ENCODE measurements around the gene ZDHHC9. TPM values are rescaled to one million over a fixed set of nuclear protein-coding genes. Genes with fewer than 3 reads are reported as not detected.

Gene ZDHHC9
- total RNA-seq, 5 donors from 2014 or later (not counting 1 experiment from before 2014, with no cell fraction given) = 3.3 to 7.9 (median 7.3) TPM

DNA sequence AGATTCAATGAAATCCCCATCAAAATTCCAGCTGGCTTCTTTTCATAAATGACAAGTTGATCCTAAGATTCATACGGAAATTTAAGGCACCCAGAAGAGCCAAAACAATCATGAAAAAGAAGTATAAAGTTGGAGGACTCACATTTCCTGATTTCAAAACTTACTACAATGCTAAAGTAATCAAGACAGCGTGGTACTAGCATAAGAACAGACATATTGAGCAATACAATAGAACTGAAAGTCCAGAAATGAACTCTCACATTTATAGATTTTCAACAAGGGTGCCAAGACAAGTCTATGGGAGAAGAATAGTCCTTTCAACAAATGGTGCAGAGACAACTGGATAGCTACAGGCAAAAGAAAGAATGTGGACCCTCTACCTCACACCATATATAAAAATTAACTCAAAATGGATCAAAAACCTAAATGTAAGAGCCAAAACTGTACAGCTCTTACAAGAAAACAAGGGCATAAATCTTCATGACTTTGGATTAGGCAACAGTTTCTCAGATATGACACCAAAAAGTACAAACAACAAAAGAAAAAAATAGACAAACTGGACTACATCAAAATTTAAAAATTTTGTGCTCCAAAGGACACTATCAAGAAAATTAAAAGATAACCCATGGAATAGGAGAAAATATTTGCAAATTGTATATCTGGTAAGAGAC lies 35.4 kb downstream of the ZDHHC9 start:
- no peak for DNase-seq
- peaks cover 19% of the 10 kb centered on the region for H3K36me3 Mint-ChIP-seq
- peaks cover 7 to 20% (median 12%) of the 10 kb centered on the region in 3 donors for H3K4me1 Mint-ChIP-seq
- no CpG with 5 or more reads among the region's 2 CpGs for WGBS (ENCODE audit: insufficient coverage)
- peak overlapping the region in 1 of 2 donors; percentile 56 for H3K27ac Mint-ChIP-seq
- H3K27ac ChIP-seq (ENCODE audit: low read length) = no peak overlapping the region
- H3K36me3 ChIP-seq (ENCODE audit: control insufficient read depth in 2 of 2, extremely low read depth in 1 of 2, insufficient read depth in 1 of 2, low read length in 1 of 2) = peaks cover 0 to 2% of the 10 kb centered on the region in 2 donors
- CTCF ChIA-PET = no interaction called here
- ATAC-seq (replicated peaks in 1 of 4) = no peak
- POLR2A ChIA-PET = no interaction called here
- H3K4me1 ChIP-seq (ENCODE audit: control insufficient read depth in 1 of 2, extremely low read depth in 1 of 2, insufficient read depth in 2 of 2, low read length in 2 of 2) = no peaks in the 10 kb centered on the region
- H3K27me3 Mint-ChIP-seq = no peaks in the 10 kb centered on the region
- H3K4me3 ChIP-seq (ENCODE audit: control insufficient read depth in 1 of 2, extremely low read depth in 1 of 2, low read length in 1 of 2) = no peak overlapping the region
- no peaks in the 10 kb centered on the region for H3K9me3 ChIP-seq
- no peaks in the 10 kb centered on the region for H3K9me3 Mint-ChIP-seq
- H3K27me3 ChIP-seq (replicated peaks in 1 of 2; ENCODE audit: control insufficient read depth in 2 of 2, extremely low read depth in 1 of 2, insufficient read depth in 2 of 2, low read length in 1 of 2) = no peaks in the 10 kb centered on the region
- no peak overlapping the region for H3K4me3 Mint-ChIP-seq

DNA sequence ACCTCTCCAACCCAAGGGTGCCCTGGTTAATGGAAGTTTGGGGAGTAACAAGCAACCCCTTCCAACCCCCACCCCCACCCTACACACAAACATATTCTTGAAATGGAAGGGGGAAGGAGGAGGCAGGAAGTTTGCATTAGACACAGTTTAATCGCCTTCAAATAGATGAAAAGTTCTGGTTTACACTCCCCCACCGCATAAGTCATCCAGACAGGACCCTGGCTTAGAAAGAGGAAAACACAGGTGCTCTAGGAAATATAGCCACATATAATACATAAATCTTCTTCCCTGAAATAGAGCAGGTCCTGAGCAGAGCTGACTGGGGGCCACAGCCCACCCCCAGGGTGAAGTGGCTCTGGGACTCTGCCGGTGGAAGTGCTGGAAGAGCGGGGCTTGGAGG lies 38.9 kb downstream of the ZDHHC9 start:
- ChIA-PET CTCF (no interaction called here), POLR2A (no interaction called here)
- no peak overlapping the region for H3K4me3 ChIP-seq (ENCODE audit: control insufficient read depth in 1 of 2, extremely low read depth in 1 of 2, low read length in 1 of 2)
- Mint-ChIP-seq H3K4me1 (peaks cover 12 to 19% (median 14%) of the 10 kb centered on the region in 3 donors), H3K4me3 (no peak overlapping the region), H3K27ac (peak overlapping the region in 1 of 2 donors; percentile 8), H3K36me3 (peaks cover 11% of the 10 kb centered on the region), H3K9me3 (no peaks in the 10 kb centered on the region), H3K27me3 (no peaks in the 10 kb centered on the region)
- no peak for DNase-seq
- H3K36me3 ChIP-seq (ENCODE audit: control insufficient read depth in 2 of 2, extremely low read depth in 1 of 2, insufficient read depth in 1 of 2, low read length in 1 of 2) = no peaks in the 10 kb centered on the region
- ATAC-seq (replicated peaks in 1 of 4) = no peak
- H3K4me1 ChIP-seq (ENCODE audit: control insufficient read depth in 1 of 2, extremely low read depth in 1 of 2, insufficient read depth in 2 of 2, low read length in 2 of 2) = no peaks in the 10 kb centered on the region
- no peaks in the 10 kb centered on the region for H3K27me3 ChIP-seq (replicated peaks in 1 of 2; ENCODE audit: control insufficient read depth in 2 of 2, extremely low read depth in 1 of 2, insufficient read depth in 2 of 2, low read length in 1 of 2)
- WGBS (ENCODE audit: insufficient coverage) = 72% methylated on average over 2 of the region's 4 CpGs
- no peaks in the 10 kb centered on the region for H3K9me3 ChIP-seq
- no peak overlapping the region for H3K27ac ChIP-seq (ENCODE audit: low read length)

DNA sequence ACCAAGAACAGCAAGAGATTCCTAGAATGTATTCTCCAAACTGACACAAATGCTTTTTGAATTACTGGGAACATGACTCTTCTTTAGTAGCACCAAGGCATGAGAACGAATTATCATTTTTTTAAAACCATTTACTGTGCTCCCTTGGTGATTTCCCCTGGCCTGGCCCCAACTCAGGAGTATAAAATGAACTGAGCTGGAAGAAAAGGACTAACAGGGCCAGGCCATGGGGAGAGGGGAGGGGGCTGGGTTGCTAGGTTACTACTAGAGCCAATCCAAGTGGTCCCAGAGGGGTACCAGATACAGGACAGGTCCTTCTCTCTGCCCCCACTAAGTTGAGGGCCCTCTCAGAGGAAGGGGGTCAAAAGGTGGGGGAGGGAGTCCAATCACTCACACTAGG lies 40.8 kb downstream of the ZDHHC9 start:
- CTCF ChIA-PET = interaction anchor here in 1 of 2 donors (0.6 kb wide), 1 partner anchor 104 kb away, joined by 5 read pairs; no protein-coding TSS in a partner anchor
- peaks cover 0 to 6% of the 10 kb centered on the region in 2 experiments for H3K4me1 ChIP-seq (ENCODE audit: control insufficient read depth in 1 of 2, extremely low read depth in 1 of 2, insufficient read depth in 2 of 2, low read length in 2 of 2)
- no peaks in the 10 kb centered on the region for H3K9me3 ChIP-seq
- Mint-ChIP-seq H3K36me3 (peaks cover 5% of the 10 kb centered on the region), H3K4me3 (no peak overlapping the region), H3K4me1 (peaks cover 14 to 19% (median 16%) of the 10 kb centered on the region in 3 donors), H3K27me3 (peaks cover 0 to 7% of the 10 kb centered on the region in 2 donors), H3K27ac (no peak overlapping the region), H3K9me3 (no peaks in the 10 kb centered on the region)
- WGBS (ENCODE audit: insufficient coverage) = no CpG with 5 or more reads among the region's 1 CpG
- ATAC-seq (replicated peaks in 1 of 4) (no peak), DNase-seq (no peak)
- H3K4me3 ChIP-seq (ENCODE audit: control insufficient read depth in 1 of 2, extremely low read depth in 1 of 2, low read length in 1 of 2) = no peak overlapping the region
- no peak overlapping the region for H3K27ac ChIP-seq (ENCODE audit: low read length)
- POLR2A ChIA-PET = no interaction called here
- no peaks in the 10 kb centered on the region for H3K27me3 ChIP-seq (replicated peaks in 1 of 2; ENCODE audit: control insufficient read depth in 2 of 2, extremely low read depth in 1 of 2, insufficient read depth in 2 of 2, low read length in 1 of 2)
- H3K36me3 ChIP-seq (ENCODE audit: control insufficient read depth in 2 of 2, extremely low read depth in 1 of 2, insufficient read depth in 1 of 2, low read length in 1 of 2) = no peaks in the 10 kb centered on the region

DNA sequence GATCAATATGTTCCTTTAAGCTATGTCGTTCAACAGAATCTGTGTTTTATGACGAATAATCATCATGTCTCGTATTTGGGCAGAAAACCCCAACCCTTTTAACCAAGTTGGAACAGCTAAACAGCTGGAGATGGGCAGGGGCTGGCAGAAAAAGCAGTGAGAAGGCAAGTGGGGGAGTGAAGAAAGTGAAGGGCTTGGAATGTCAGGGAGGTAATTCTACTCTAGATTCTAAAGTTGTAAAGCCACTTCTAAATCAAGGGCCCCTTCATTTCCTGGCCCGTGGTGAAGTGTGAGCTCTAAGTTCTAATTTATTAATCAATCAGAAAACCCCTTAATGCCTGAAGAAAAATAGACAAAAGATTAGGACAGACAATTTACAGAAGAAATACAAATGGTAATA lies 43.5 kb downstream of the ZDHHC9 start:
- no CpG with 5 or more reads among the region's 4 CpGs for WGBS (ENCODE audit: insufficient coverage)
- no peak overlapping the region for H3K4me3 ChIP-seq (ENCODE audit: control insufficient read depth in 1 of 2, extremely low read depth in 1 of 2, low read length in 1 of 2)
- Mint-ChIP-seq H3K27me3 (peaks cover 0 to 7% of the 10 kb centered on the region in 2 donors), H3K4me3 (no peak overlapping the region), H3K4me1 (peaks cover 16 to 19% (median 18%) of the 10 kb centered on the region in 3 donors), H3K27ac (no peak overlapping the region), H3K9me3 (no peaks in the 10 kb centered on the region), H3K36me3 (no peaks in the 10 kb centered on the region)
- no peaks in the 10 kb centered on the region for H3K27me3 ChIP-seq (replicated peaks in 1 of 2; ENCODE audit: control insufficient read depth in 2 of 2, extremely low read depth in 1 of 2, insufficient read depth in 2 of 2, low read length in 1 of 2)
- H3K9me3 ChIP-seq = no peaks in the 10 kb centered on the region
- ChIA-PET POLR2A (interaction anchor here in 1 of 2 donors (0.6 kb wide), 1 partner anchor 432 kb away, joined by 3 read pairs; no protein-coding TSS in a partner anchor), CTCF (interaction anchor here in 1 of 2 donors (0.5 to 1.1 kb wide), 2 partner anchors 13 to 179 kb away, joined by 3 to 4 read pairs; no protein-coding TSS in a partner anchor)
- DNase-seq = no peak
- no peak for ATAC-seq (replicated peaks in 1 of 4)
- peaks cover 0 to 16% of the 10 kb centered on the region in 2 donors for H3K36me3 ChIP-seq (ENCODE audit: control insufficient read depth in 2 of 2, extremely low read depth in 1 of 2, insufficient read depth in 1 of 2, low read length in 1 of 2)
- H3K27ac ChIP-seq (ENCODE audit: low read length) = no peak overlapping the region
- H3K4me1 ChIP-seq (ENCODE audit: control insufficient read depth in 1 of 2, extremely low read depth in 1 of 2, insufficient read depth in 2 of 2, low read length in 2 of 2) = peaks cover 0 to 11% of the 10 kb centered on the region in 2 experiments

DNA sequence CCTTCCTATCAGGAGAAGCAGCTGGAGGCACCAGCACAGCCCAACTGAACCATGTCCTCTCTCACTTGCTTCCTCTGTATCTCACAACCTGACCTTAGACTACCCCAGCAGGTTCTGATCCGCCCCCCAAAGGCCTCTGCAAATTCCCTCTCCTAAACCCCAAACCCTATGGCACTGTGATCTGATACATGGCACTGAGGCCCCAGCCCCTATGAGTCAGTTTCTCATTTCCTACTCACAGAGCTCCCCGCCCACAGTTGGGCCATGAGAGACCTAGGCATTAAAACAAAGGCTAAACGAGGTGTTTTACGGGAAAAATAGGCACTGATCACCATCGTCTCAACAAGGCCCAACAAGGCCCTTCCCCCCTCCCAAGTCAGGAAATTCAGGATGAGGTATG lies 44.8 kb downstream of the ZDHHC9 start:
- ATAC-seq (replicated peaks in 1 of 4) = peak in 3 of 4 experiments; percentile 48 to 52 (median 52)

DNA sequence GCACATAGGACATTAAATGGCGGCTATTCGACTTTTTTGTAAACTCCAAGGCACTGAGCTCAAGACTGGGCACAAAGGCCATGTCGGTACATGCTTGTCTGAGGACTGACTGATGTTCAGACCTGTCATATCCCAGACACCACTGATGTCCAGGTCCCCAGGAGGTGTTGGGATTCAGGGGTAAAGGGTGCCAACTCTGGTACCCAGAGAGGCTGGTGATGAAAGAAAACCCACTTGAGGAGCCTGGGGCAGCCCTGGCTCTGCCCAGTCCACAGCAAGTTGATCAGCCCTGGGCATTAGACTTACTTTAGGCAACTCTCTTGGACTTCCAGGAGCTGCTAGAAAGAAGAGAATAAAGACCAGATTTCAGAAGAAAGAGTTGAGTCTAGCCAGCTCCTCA lies 45.2 kb downstream of the ZDHHC9 start:
- DNase-seq (no peak), ATAC-seq (replicated peaks in 1 of 4) (peak in 1 of 4 experiments; percentile 13)
- peaks cover 0 to 17% of the 10 kb centered on the region in 2 experiments for H3K4me1 ChIP-seq (ENCODE audit: control insufficient read depth in 1 of 2, extremely low read depth in 1 of 2, insufficient read depth in 2 of 2, low read length in 2 of 2)
- Mint-ChIP-seq H3K9me3 (no peaks in the 10 kb centered on the region), H3K4me3 (no peak overlapping the region), H3K27ac (peak overlapping the region; percentile 66 to 81), H3K36me3 (peaks cover 3% of the 10 kb centered on the region), H3K27me3 (peaks cover 0 to 7% of the 10 kb centered on the region in 2 donors), H3K4me1 (peaks cover 18 to 25% (median 19%) of the 10 kb centered on the region in 3 donors)
- H3K27ac ChIP-seq (ENCODE audit: low read length) = no peak overlapping the region
- CTCF ChIA-PET = no interaction called here
- H3K4me3 ChIP-seq (ENCODE audit: control insufficient read depth in 1 of 2, extremely low read depth in 1 of 2, low read length in 1 of 2) = no peak overlapping the region
- peaks cover 0 to 32% of the 10 kb centered on the region in 2 donors for H3K36me3 ChIP-seq (ENCODE audit: control insufficient read depth in 2 of 2, extremely low read depth in 1 of 2, insufficient read depth in 1 of 2, low read length in 1 of 2)
- WGBS (ENCODE audit: insufficient coverage) = no CpG with 5 or more reads among the region's 3 CpGs
- H3K9me3 ChIP-seq = no peaks in the 10 kb centered on the region
- POLR2A ChIA-PET = interaction anchor here in 1 of 2 donors (0.5 to 1.0 kb wide), 2 partner anchors 15 to 22 kb away, joined by 3 to 5 read pairs; no protein-coding TSS in a partner anchor
- no peaks in the 10 kb centered on the region for H3K27me3 ChIP-seq (replicated peaks in 1 of 2; ENCODE audit: control insufficient read depth in 2 of 2, extremely low read depth in 1 of 2, insufficient read depth in 2 of 2, low read length in 1 of 2)

More for the DNA sequence above, 44.8 kb downstream of the ZDHHC9 start:
- no peak overlapping the region for H3K4me3 ChIP-seq (ENCODE audit: control insufficient read depth in 1 of 2, extremely low read depth in 1 of 2, low read length in 1 of 2)
- CTCF ChIA-PET = no interaction called here
- POLR2A ChIA-PET = interaction anchor here in 1 of 2 donors (0.5 to 1.0 kb wide), 2 partner anchors 15 to 22 kb away, joined by 3 to 5 read pairs; no protein-coding TSS in a partner anchor
- Mint-ChIP-seq H3K4me1 (peaks cover 19 to 25% (median 20%) of the 10 kb centered on the region in 3 donors), H3K27me3 (peaks cover 0 to 7% of the 10 kb centered on the region in 2 donors), H3K36me3 (peaks cover 3% of the 10 kb centered on the region), H3K4me3 (no peak overlapping the region), H3K27ac (peak overlapping the region; percentile 66 to 81), H3K9me3 (no peaks in the 10 kb centered on the region)
- H3K4me1 ChIP-seq (ENCODE audit: control insufficient read depth in 1 of 2, extremely low read depth in 1 of 2, insufficient read depth in 2 of 2, low read length in 2 of 2) = peaks cover 0 to 13% of the 10 kb centered on the region in 2 experiments
- no CpG with 5 or more reads among the region's 5 CpGs for WGBS (ENCODE audit: insufficient coverage)
- DNase-seq = no peak
- no peaks in the 10 kb centered on the region for H3K9me3 ChIP-seq
- peak overlapping the region; percentile 18 for H3K27ac ChIP-seq (ENCODE audit: low read length)
- H3K27me3 ChIP-seq (replicated peaks in 1 of 2; ENCODE audit: control insufficient read depth in 2 of 2, extremely low read depth in 1 of 2, insufficient read depth in 2 of 2, low read length in 1 of 2) = no peaks in the 10 kb centered on the region
- peaks cover 0 to 28% of the 10 kb centered on the region in 2 donors for H3K36me3 ChIP-seq (ENCODE audit: control insufficient read depth in 2 of 2, extremely low read depth in 1 of 2, insufficient read depth in 1 of 2, low read length in 1 of 2)
